Activated CD4-positive, alpha-beta T cell treated with anti-CD3 and anti-CD28 coated beads, Interleukin-10, Interleukin-2, amounts not matched to agents 100 ng/mL and 50 ng/mL, durations not matched to agents 16 hours and 8 hours (primary cell): ENCODE data around the gene AAMP.

Experiments used
- DNase-seq: peaks from one replicate; pipeline ENCODE4 v3.0.0-alpha.2; 2020

AAMP gene

GRCh38 chr2:218218268-218219185 lies 51.4 kb downstream of the AAMP start:
- peak; percentile 73 for DNase-seq

- peak; percentile 78 for DNase-seq
Measured at GRCh38 chr2:218217360-218218267, 52.3 kb downstream of the AAMP start.

- peak; percentile 96 for DNase-seq
Measured at GRCh38 chr2:218216674-218217359, 53.1 kb downstream of the AAMP start, which contains the start of gene ARPC2. Gene ARPC2, plus strand, starts transcription at chr2:218217189. Its CDS starts 282 bp downstream, at chr2:218217471.

- no peak for DNase-seq
Measured at GRCh38 chr2:218216336-218216673, 53.6 kb downstream of the AAMP start.
